ENCODE data around the gene RPL31.

Gene RPL31

GRCh38 chr2:101026253-101026701 lies 24.2 kb downstream of the RPL31 start:
- no peaks in the 10 kb centered on the region for H3K4me1 ChIP-seq (ENCODE audit: insufficient read depth, low read length)
- no peak for ATAC-seq (ENCODE audit: insufficient read depth, low read depth)
- no peak for DNase-seq
- TF ChIP-seq CTCF (IDR thresholded peaks at IDR 0.05; ENCODE audit: borderline replicate concordance, extremely low read depth, low read length, poor library complexity, severe bottlenecking) = no peak
- TF ChIP-seq EZH2 (IDR thresholded peaks at IDR 0.05; ENCODE audit: borderline replicate concordance, low read depth, low read length, severe bottlenecking) = no peak
- H3K27ac ChIP-seq (ENCODE audit: low read length) = no peak overlapping the region
- no peaks in the 10 kb centered on the region for H3K9me3 ChIP-seq (ENCODE audit: insufficient read depth, low read length, severe bottlenecking)
- no peaks in the 10 kb centered on the region for H3K27me3 ChIP-seq (ENCODE audit: insufficient read depth, low read length, poor library complexity)
- no peak overlapping the region for H3K9ac ChIP-seq (ENCODE audit: low read depth, low read length)
- H4K20me1 ChIP-seq (ENCODE audit: insufficient read depth, low read length) = no peaks in the 10 kb centered on the region
- H3K36me3 ChIP-seq (ENCODE audit: insufficient read depth, low read length) = peaks cover 12% of the 10 kb centered on the region
- H3K79me2 ChIP-seq (ENCODE audit: insufficient read depth, low read length) = no peaks in the 10 kb centered on the region
- H2AFZ ChIP-seq (ENCODE audit: low read depth, low read length) = no peak overlapping the region
- H3K4me3 ChIP-seq (ENCODE audit: low read depth in 1 of 2, low read length in 2 of 2) = no peak overlapping the region
- H3K4me2 ChIP-seq (ENCODE audit: insufficient read depth, low read length) = no peak overlapping the region

- Histone ChIP-seq H3K36me3 (ENCODE audit: insufficient read depth, low read length) (peaks cover 7% of the 10 kb centered on the region; the same call in 1 of the 2 replicates), H3K27me3 (ENCODE audit: insufficient read depth, low read length, poor library complexity) (no peaks in the 10 kb centered on the region), H3K27ac (ENCODE audit: low read length) (no peak overlapping the region), H3K9ac (ENCODE audit: low read depth, low read length) (no peak overlapping the region), H3K9me3 (ENCODE audit: insufficient read depth, low read length, severe bottlenecking) (no peaks in the 10 kb centered on the region), H3K4me1 (ENCODE audit: insufficient read depth, low read length) (no peaks in the 10 kb centered on the region), H3K79me2 (ENCODE audit: insufficient read depth, low read length) (no peaks in the 10 kb centered on the region), H2AFZ (ENCODE audit: low read depth, low read length) (no peak overlapping the region), H4K20me1 (ENCODE audit: insufficient read depth, low read length) (no peaks in the 10 kb centered on the region), H3K4me2 (ENCODE audit: insufficient read depth, low read length) (no peak overlapping the region), H3K4me3 (ENCODE audit: low read depth in 1 of 2, low read length in 2 of 2) (no peak overlapping the region)
- DNase-seq = no peak
- TF ChIP-seq CTCF (IDR thresholded peaks at IDR 0.05; ENCODE audit: borderline replicate concordance, extremely low read depth, low read length, poor library complexity, severe bottlenecking) (no peak), EZH2 (IDR thresholded peaks at IDR 0.05; ENCODE audit: borderline replicate concordance, low read depth, low read length, severe bottlenecking) (no peak)
- no peak for ATAC-seq (ENCODE audit: insufficient read depth, low read depth)
Observed at GRCh38 chr2:101026923-101027469, 24.9 kb downstream of the RPL31 start.

- Histone ChIP-seq H3K9me3 (ENCODE audit: insufficient read depth, low read length, severe bottlenecking) (no peaks in the 10 kb centered on the region), H3K79me2 (ENCODE audit: insufficient read depth, low read length) (no peaks in the 10 kb centered on the region), H3K27me3 (ENCODE audit: insufficient read depth, low read length, poor library complexity) (no peaks in the 10 kb centered on the region), H3K4me3 (ENCODE audit: low read depth in 1 of 2, low read length in 2 of 2) (no peak overlapping the region), H3K9ac (ENCODE audit: low read depth, low read length) (no peak overlapping the region), H3K36me3 (ENCODE audit: insufficient read depth, low read length) (peaks cover 9% of the 10 kb centered on the region; the same call in 1 of the 2 replicates), H3K4me1 (ENCODE audit: insufficient read depth, low read length) (no peaks in the 10 kb centered on the region), H4K20me1 (ENCODE audit: insufficient read depth, low read length) (no peaks in the 10 kb centered on the region), H3K27ac (ENCODE audit: low read length) (no peak overlapping the region), H3K4me2 (ENCODE audit: insufficient read depth, low read length) (no peak overlapping the region), H2AFZ (ENCODE audit: low read depth, low read length) (no peak overlapping the region)
- ATAC-seq (ENCODE audit: insufficient read depth, low read depth) (no peak), DNase-seq (no peak)
- TF ChIP-seq EZH2 (IDR thresholded peaks at IDR 0.05; ENCODE audit: borderline replicate concordance, low read depth, low read length, severe bottlenecking) (no peak), CTCF (IDR thresholded peaks at IDR 0.05; ENCODE audit: borderline replicate concordance, extremely low read depth, low read length, poor library complexity, severe bottlenecking) (no peak)
Observed at GRCh38 chr2:101027852-101028251, 25.8 kb downstream of the RPL31 start.
